Omental fat pad (tissue), 4 donors: ENCODE results near the gene EXOC6B. TPM values are rescaled to one million over a fixed set of nuclear protein-coding genes. Genes with fewer than 3 reads are reported as not detected.
A peak's percentile ranks its signal among the peaks of the same experiment; 100 is the strongest.

Source experiments
- ATAC-seq: fragments of 150-250 bp; one replicate; pipeline ENCODE4 v1.9.1; 2016; ENCODE audit warnings: mild to moderate bottlenecking, moderate library complexity; ENCODE audit not compliant: low FRiP score
- DNase-seq: peaks from one replicate; pipeline ENCODE4 v3.0.0-alpha.2; 2019; ENCODE audit warnings: low spot score
- CTCF ChIP-seq, 3 donors: fragments of 450-650 bp; IDR thresholded peaks; one replicate each; pipeline ENCODE4 v1.5.1; 2016 to 2017; ENCODE audit warnings: antibody characterized with exemption in 3 of 3, mild to moderate bottlenecking in 3 of 3, moderate library complexity in 2 of 3
- total RNA-seq, 4 donors: library from RNA; depleted of rRNA; stranded (reverse); fragments of >200 nt; gene quantifications; one replicate each; pipeline ENCODE4 v1.1.0, GENCODE V29; 2016

The EXOC6B gene
- total RNA-seq, 4 donors from 2014 or later: 25.6 to 38.3 (median 30.1) TPM

GRCh38 chr2:72255540-72255939 lies 570.3 kb downstream of the EXOC6B start:
- no peak for TF ChIP-seq CTCF (IDR thresholded peaks at IDR 0.05)
- ATAC-seq (no peak), DNase-seq (no peak)

GRCh38 chr2:72254831-72255451 lies 570.9 kb downstream of the EXOC6B start:
- no peak for ATAC-seq
- TF ChIP-seq CTCF (IDR thresholded peaks at IDR 0.05): no peak
- DNase-seq: no peak

- DNase-seq: no peak
- ATAC-seq: no peak
These were observed 587.5 kb downstream of the EXOC6B start for GRCh38 chr2:72238311-72238710.

GRCh38 chr2:72237549-72237948 lies 588.3 kb downstream of the EXOC6B start:
- TF ChIP-seq CTCF (IDR thresholded peaks at IDR 0.05): no peak
- DNase-seq (no peak), ATAC-seq (no peak)

More at GRCh38 chr2:72238311-72238710, 587.5 kb downstream of the EXOC6B start:
- no peak for TF ChIP-seq CTCF (IDR thresholded peaks at IDR 0.05)

GRCh38 chr2:72236445-72237067 lies 589.3 kb downstream of the EXOC6B start:
- DNase-seq (no peak), ATAC-seq (peak; percentile 62)
- TF ChIP-seq CTCF (IDR thresholded peaks at IDR 0.05): no peak

- no peak for DNase-seq
- no peak for ATAC-seq
- TF ChIP-seq CTCF (IDR thresholded peaks at IDR 0.05): no peak
These were observed 590.1 kb downstream of the EXOC6B start for GRCh38 chr2:72235497-72236415.
